Fibroblast of skin of scalp (primary cell): ENCODE measurements around the gene SUSD1.
"Not testable (repeated sequence)": the region's sequence is repeated elsewhere in the genome, so short reads cannot be mapped to it uniquely, and the experiment has no call there.

Experiments
- DNase-seq: peaks from one replicate; pipeline ENCODE4 v3.0.0-alpha.2; 2013

Gene SUSD1

GRCh38 chr9:112128399-112128798 is 46.7 kb downstream of the SUSD1 start:
- DNase-seq = not testable (repeated sequence)

- DNase-seq = no peak
Measured at GRCh38 chr9:112127281-112127680, 47.8 kb downstream of the SUSD1 start.

- DNase-seq = peak; percentile 17
Measured at GRCh38 chr9:112125951-112126388, 49.1 kb downstream of the SUSD1 start.

- DNase-seq = no peak
Measured at GRCh38 chr9:112124156-112124555, 50.9 kb downstream of the SUSD1 start.

GRCh38 chr9:112121633-112122032 is 53.5 kb downstream of the SUSD1 start:
- DNase-seq = no peak

GRCh38 chr9:112120439-112120925 is 54.6 kb downstream of the SUSD1 start:
- no peak for DNase-seq

- DNase-seq = no peak
Measured at GRCh38 chr9:112120030-112120341, 55.1 kb downstream of the SUSD1 start.

- no peak for DNase-seq
Measured at GRCh38 chr9:112119225-112120029, 55.7 kb downstream of the SUSD1 start.

GRCh38 chr9:112118009-112118408 is 57.1 kb downstream of the SUSD1 start:
- DNase-seq = no peak

- DNase-seq = no peak
Measured at GRCh38 chr9:112115970-112116753, 58.9 kb downstream of the SUSD1 start.

- DNase-seq = no peak
Measured at GRCh38 chr9:112115109-112115508, 60.0 kb downstream of the SUSD1 start.

GRCh38 chr9:112112941-112113681 is 62.0 kb downstream of the SUSD1 start:
- DNase-seq = peak; percentile 29

GRCh38 chr9:112112519-112112918 is 62.6 kb downstream of the SUSD1 start:
- peak; percentile 86 for DNase-seq

GRCh38 chr9:112111461-112111860 is 63.6 kb downstream of the SUSD1 start:
- no peak for DNase-seq

GRCh38 chr9:112110777-112111113 is 64.4 kb downstream of the SUSD1 start:
- no peak for DNase-seq

- no peak for DNase-seq
Measured at GRCh38 chr9:112110094-112110776, 64.9 kb downstream of the SUSD1 start.

- DNase-seq = no peak
Measured at GRCh38 chr9:112104901-112105300, 70.2 kb downstream of the SUSD1 start.

- DNase-seq = no peak
Measured at GRCh38 chr9:112104401-112104800, 70.7 kb downstream of the SUSD1 start.

- DNase-seq = no peak
Measured at GRCh38 chr9:112103405-112103804, 71.7 kb downstream of the SUSD1 start.

GRCh38 chr9:112097712-112098688 is 77.1 kb downstream of the SUSD1 start:
- DNase-seq = peak; percentile 77

- DNase-seq = no peak
Measured at GRCh38 chr9:112094948-112095681, 80.0 kb downstream of the SUSD1 start.
